Naive thymus-derived CD4-positive, alpha-beta T cell (primary cell): ENCODE data around the gene IRAK1. TPM values are rescaled to one million over a fixed set of nuclear protein-coding genes. Genes with fewer than 3 reads are reported as not detected.
A peak's percentile ranks its signal among the peaks of the same experiment; 100 is the strongest.

ENCODE experiments used
- ATAC-seq: fragments of 150-1000 bp; cut with Tn5 transposase; 2 replicates; pipeline ENCODE4 v1.10.0; 2021; ENCODE audit warnings: mild to moderate bottlenecking, moderate library complexity
- CTCF ChIA-PET: fragments of 350-600 bp; sonication (Branson Sonifier 250); formaldehyde crosslinking; loops from one replicate; lab custom pipeline; 2021; ENCODE audit warnings: antibody characterized with exemption; lab: Charles Lee
- POLR2A ChIA-PET: fragments of 350-600 bp; sonication (Branson Sonifier 250); formaldehyde crosslinking; loops from one replicate; lab custom pipeline; 2021; ENCODE audit warnings: antibody characterized with exemption, inconsistent platforms; lab: Charles Lee
- DNase-seq, 9 donors: peaks; one replicate each; pipeline versions ENCODE4 v3.0.0 to v3.0.0-alpha.2; 2020 to 2022; ENCODE audit warnings: mixed read lengths in 1 of 9
- H3K27ac ChIP-seq: one replicate; pipeline ENCODE4 v1.7.0; 2013; ENCODE audit warnings: mild to moderate bottlenecking, low read depth, low read length, moderate library complexity
- H3K27me3 ChIP-seq, 2 donors: one replicate each; pipeline ENCODE4 v1.7.0; 2013; ENCODE audit warnings: low read length in 2 of 2, mild to moderate bottlenecking in 2 of 2, moderate library complexity in 2 of 2; ENCODE audit not compliant: control insufficient read depth in 2 of 2, insufficient read depth in 2 of 2
- H3K36me3 ChIP-seq, 3 experiments: 1 replicate in 2 of 3; 2 replicates in 1 of 3; pipeline ENCODE4 v1.7.0; 2013; ENCODE audit warnings: low read length in 3 of 3, mild to moderate bottlenecking in 3 of 3, moderate library complexity in 1 of 3; ENCODE audit not compliant: insufficient read depth in 3 of 3, control insufficient read depth in 2 of 3
- H3K4me1 ChIP-seq, 2 donors: one replicate each; pipeline ENCODE4 v1.7.0; 2013; ENCODE audit warnings: low read length in 2 of 2, mild to moderate bottlenecking in 2 of 2, moderate library complexity in 1 of 2; ENCODE audit not compliant: control insufficient read depth in 2 of 2, insufficient read depth in 2 of 2
- H3K4me3 ChIP-seq: 2 replicates; pipeline ENCODE4 v1.7.0; 2013; ENCODE audit warnings: mild to moderate bottlenecking, low read length
- H3K9me3 ChIP-seq, 3 experiments: 1 replicate in 2 of 3; 2 replicates in 1 of 3; pipeline ENCODE4 v1.7.0; 2013; ENCODE audit warnings: low read length in 3 of 3; ENCODE audit not compliant: control insufficient read depth in 2 of 3
- H3K27ac Mint-ChIP-seq, 9 donors: one replicate each; pipeline ENCODE4 v1.8.0; 2020 to 2022; ENCODE audit warnings: mixed read lengths in 9 of 9, mild to moderate bottlenecking in 8 of 9, moderate library complexity in 5 of 9, inconsistent platforms in 2 of 9
- H3K27me3 Mint-ChIP-seq, 5 donors: one replicate each; pipeline ENCODE4 v1.8.0; 2021 to 2022; ENCODE audit warnings: mixed read lengths in 5 of 5, mild to moderate bottlenecking in 1 of 5
- H3K36me3 Mint-ChIP-seq, 5 donors: one replicate each; pipeline ENCODE4 v1.8.0; 2020 to 2022; ENCODE audit warnings: mixed read lengths in 5 of 5, mild to moderate bottlenecking in 3 of 5, inconsistent platforms in 1 of 5
- H3K4me1 Mint-ChIP-seq, 7 donors: one replicate each; pipeline ENCODE4 v1.8.0; 2020 to 2022; ENCODE audit warnings: mixed read lengths in 7 of 7, mild to moderate bottlenecking in 3 of 7, inconsistent platforms in 1 of 7
- H3K4me3 Mint-ChIP-seq, 10 donors: one replicate each; pipeline ENCODE4 v1.8.0; 2020 to 2022; ENCODE audit warnings: mild to moderate bottlenecking in 10 of 10, mixed read lengths in 10 of 10, moderate library complexity in 6 of 10, inconsistent platforms in 2 of 10
- H3K9me3 Mint-ChIP-seq, 11 donors: one replicate each; pipeline ENCODE4 v1.8.0; 2020 to 2022; ENCODE audit warnings: mixed read lengths in 11 of 11, mild to moderate bottlenecking in 4 of 11, inconsistent platforms in 1 of 11, moderate library complexity in 1 of 11
- intact Hi-C, 2 donors: fragments of 100-400 bp; cut with micrococcal nuclease; formaldehyde crosslinking; loops; one replicate each; pipeline ENCODE4 v1.15.1; 2023
- polyA plus RNA-seq, 2 donors: library from polyadenylated mRNA; unstranded; fragments of 300-500 nt; fragmentation: Illumina TruSeq; gene quantifications; one replicate each; pipeline ENCODE4 v1.2.3, GENCODE V29; 2021
- total RNA-seq, 6 experiments: library from RNA in 5 of 6; stranded (reverse) in 5 of 6; gene quantifications; 1 replicate in 5 of 6; 2 replicates in 1 of 6; pipeline ENCODE4 v1.2.3 and lab custom pipeline; 2021 to 2026

The IRAK1 gene
- total and polyA plus RNA-seq, 7 experiments from 2014 or later = 20.0 to 120 (median 57.5) TPM

- peak overlapping the region in 2 of 9 donors; percentile 6 to 13 for H3K27ac Mint-ChIP-seq
- no peak overlapping the region for H3K4me3 Mint-ChIP-seq
Measured at GRCh38 chrX:154038656-154039055, 19.0 kb upstream of the IRAK1 start.

GRCh38 chrX:154037754-154038153 is 18.1 kb upstream of the IRAK1 start:
- Histone ChIP-seq H3K9me3 (no peaks in the 10 kb centered on the region), H3K27ac (no peak overlapping the region), H3K27me3 (no peaks in the 10 kb centered on the region), H3K36me3 (peaks cover 0 to 5% (median 4%) of the 10 kb centered on the region in 3 experiments), H3K4me1 (peaks cover 0 to 8% of the 10 kb centered on the region in 2 donors), H3K4me3 (no peak overlapping the region)
- Mint-ChIP-seq H3K27me3 (no peaks in the 10 kb centered on the region), H3K4me3 (no peak overlapping the region), H3K27ac (peak overlapping the region in 1 of 9 donors; percentile 48), H3K4me1 (peaks cover 16 to 58% (median 36%) of the 10 kb centered on the region in 7 donors), H3K36me3 (peaks cover 0 to 11% (median 0%) of the 10 kb centered on the region in 5 donors), H3K9me3 (peaks cover 0 to 3% (median 0%) of the 10 kb centered on the region in 11 donors)
- DNase-seq (no peak), ATAC-seq (no peak)
- POLR2A ChIA-PET = interaction anchor here (0.7 kb wide), 1 partner anchor 416 kb away, joined by 3 read pairs; no protein-coding TSS in a partner anchor
- intact Hi-C loops = no loop called here
- CTCF ChIA-PET = no interaction called here

More at GRCh38 chrX:154038656-154039055, 19.0 kb upstream of the IRAK1 start:
- H3K36me3 Mint-ChIP-seq = peaks cover 0 to 9% (median 0%) of the 10 kb centered on the region in 5 donors
- H3K9me3 Mint-ChIP-seq = peaks cover 0 to 3% (median 0%) of the 10 kb centered on the region in 11 donors
- no peaks in the 10 kb centered on the region for H3K27me3 Mint-ChIP-seq
- H3K4me1 Mint-ChIP-seq = peaks cover 17 to 59% (median 39%) of the 10 kb centered on the region in 7 donors
- Histone ChIP-seq H3K4me1 (peaks cover 0 to 8% of the 10 kb centered on the region in 2 donors), H3K4me3 (no peak overlapping the region), H3K27me3 (no peaks in the 10 kb centered on the region), H3K27ac (no peak overlapping the region), H3K9me3 (no peaks in the 10 kb centered on the region), H3K36me3 (peaks cover 0 to 5% (median 0%) of the 10 kb centered on the region in 3 experiments)
- CTCF ChIA-PET = no interaction called here
- intact Hi-C loops = no loop called here
- POLR2A ChIA-PET = interaction anchor here (0.7 kb wide), 1 partner anchor 286 kb away, joined by 3 read pairs; no protein-coding TSS in a partner anchor
- ATAC-seq (no peak), DNase-seq (no peak)

- ChIA-PET CTCF (no interaction called here), POLR2A (no interaction called here)
- Mint-ChIP-seq H3K4me3 (peak overlapping the region in 1 of 10 donors; percentile 36), H3K27ac (peak overlapping the region in 6 of 9 donors; percentile 14 to 88 (median 74)), H3K4me1 (peaks cover 17 to 51% (median 31%) of the 10 kb centered on the region in 7 donors), H3K9me3 (peaks cover 0 to 1% (median 0%) of the 10 kb centered on the region in 11 donors), H3K27me3 (no peaks in the 10 kb centered on the region), H3K36me3 (peaks cover 0 to 11% (median 0%) of the 10 kb centered on the region in 5 donors)
- H3K4me3 ChIP-seq = no peak overlapping the region
- no peaks in the 10 kb centered on the region for H3K9me3 ChIP-seq
- peaks cover 0 to 17% (median 5%) of the 10 kb centered on the region in 3 experiments for H3K36me3 ChIP-seq
- H3K4me1 ChIP-seq = peaks cover 0 to 8% of the 10 kb centered on the region in 2 donors
- DNase-seq (no peak), ATAC-seq (peak; percentile 53)
- intact Hi-C loops = no loop called here
- H3K27ac ChIP-seq = no peak overlapping the region
- H3K27me3 ChIP-seq = no peaks in the 10 kb centered on the region
Measured at GRCh38 chrX:154036513-154036912, 16.8 kb upstream of the IRAK1 start.

- H3K4me1 Mint-ChIP-seq = peaks cover 4 to 32% (median 15%) of the 10 kb centered on the region in 7 donors
- H3K27ac Mint-ChIP-seq = peak overlapping the region in 1 of 9 donors; percentile 79
- Histone ChIP-seq H3K4me1 (no peaks in the 10 kb centered on the region), H3K9me3 (no peaks in the 10 kb centered on the region), H3K36me3 (peaks cover 0 to 41% (median 12%) of the 10 kb centered on the region in 3 experiments), H3K27me3 (no peaks in the 10 kb centered on the region), H3K27ac (no peak overlapping the region), H3K4me3 (no peak overlapping the region)
- intact Hi-C loops = no loop called here
- no peak for ATAC-seq
- H3K27me3 Mint-ChIP-seq = no peaks in the 10 kb centered on the region
- H3K4me3 Mint-ChIP-seq = no peak overlapping the region
- H3K36me3 Mint-ChIP-seq = peaks cover 0 to 12% (median 0%) of the 10 kb centered on the region in 5 donors
- POLR2A ChIA-PET = no interaction called here
- H3K9me3 Mint-ChIP-seq = peaks cover 0 to 2% (median 0%) of the 10 kb centered on the region in 11 donors
- DNase-seq = no peak
- CTCF ChIA-PET = no interaction called here
Measured at GRCh38 chrX:154033848-154034247, 14.1 kb upstream of the IRAK1 start.

- Mint-ChIP-seq H3K27ac (peak overlapping the region in 1 of 9 donors; percentile 33), H3K36me3 (peaks cover 0 to 12% (median 0%) of the 10 kb centered on the region in 5 donors), H3K4me3 (no peak overlapping the region), H3K9me3 (peaks cover 0 to 3% (median 0%) of the 10 kb centered on the region in 11 donors), H3K4me1 (peaks cover 4 to 34% (median 16%) of the 10 kb centered on the region in 7 donors), H3K27me3 (no peaks in the 10 kb centered on the region)
- H3K4me3 ChIP-seq = no peak overlapping the region
- CTCF ChIA-PET = no interaction called here
- no peaks in the 10 kb centered on the region for H3K27me3 ChIP-seq
- H3K36me3 ChIP-seq = peaks cover 0 to 41% (median 12%) of the 10 kb centered on the region in 3 experiments
- no peaks in the 10 kb centered on the region for H3K4me1 ChIP-seq
- DNase-seq (no peak), ATAC-seq (no peak)
- no peaks in the 10 kb centered on the region for H3K9me3 ChIP-seq
- H3K27ac ChIP-seq = no peak overlapping the region
- intact Hi-C loops = no loop called here
- POLR2A ChIA-PET = interaction anchor here (0.6 kb wide), 1 partner anchor 47 kb away, joined by 3 read pairs; no protein-coding TSS in a partner anchor
Measured at GRCh38 chrX:154032653-154033052, 13.0 kb upstream of the IRAK1 start.

GRCh38 chrX:154032160-154032559 is 12.5 kb upstream of the IRAK1 start:
- no peak for DNase-seq
- Mint-ChIP-seq H3K27me3 (no peaks in the 10 kb centered on the region), H3K4me1 (peaks cover 4 to 30% (median 16%) of the 10 kb centered on the region in 7 donors), H3K4me3 (no peak overlapping the region), H3K36me3 (peaks cover 0 to 12% (median 0%) of the 10 kb centered on the region in 5 donors), H3K9me3 (peaks cover 0 to 3% (median 0%) of the 10 kb centered on the region in 11 donors), H3K27ac (peak overlapping the region in 1 of 9 donors; percentile 33)
- Histone ChIP-seq H3K4me3 (no peak overlapping the region), H3K36me3 (peaks cover 0 to 46% (median 12%) of the 10 kb centered on the region in 3 experiments), H3K9me3 (no peaks in the 10 kb centered on the region), H3K27me3 (no peaks in the 10 kb centered on the region), H3K27ac (no peak overlapping the region), H3K4me1 (no peaks in the 10 kb centered on the region)
- intact Hi-C loops = no loop called here
- ATAC-seq = no peak
- CTCF ChIA-PET = no interaction called here
- POLR2A ChIA-PET = interaction anchor here (0.6 kb wide), 1 partner anchor 47 kb away, joined by 3 read pairs; no protein-coding TSS in a partner anchor
